ENCODE measurements around the gene HCAR1.

HCAR1 gene

DNA sequence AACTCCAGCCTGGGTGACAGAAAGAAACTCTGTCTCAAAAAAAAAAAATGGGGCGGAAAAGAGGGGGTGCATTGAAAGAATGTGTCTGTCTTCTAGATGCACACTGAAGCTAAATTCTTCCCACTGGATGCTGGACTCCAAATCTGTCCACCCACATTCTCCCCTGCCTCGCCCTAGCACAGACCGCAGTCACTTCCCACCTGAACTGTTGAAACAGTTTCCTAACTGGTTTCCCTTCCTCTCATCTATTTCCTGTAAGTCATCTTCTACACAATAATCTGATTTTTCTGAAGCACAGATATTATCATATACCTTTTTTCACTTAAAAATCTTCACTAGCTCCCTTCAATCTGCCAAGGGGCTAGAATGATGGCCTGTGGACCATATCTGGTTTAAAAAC is 1.5 kb upstream of the HCAR1 start:
- no peak for DNase-seq (ENCODE audit: low read depth)
- H3K4me3 ChIP-seq (ENCODE audit: low read depth, low read length) = no peak overlapping the region
- TF ChIP-seq, protein P1, sequence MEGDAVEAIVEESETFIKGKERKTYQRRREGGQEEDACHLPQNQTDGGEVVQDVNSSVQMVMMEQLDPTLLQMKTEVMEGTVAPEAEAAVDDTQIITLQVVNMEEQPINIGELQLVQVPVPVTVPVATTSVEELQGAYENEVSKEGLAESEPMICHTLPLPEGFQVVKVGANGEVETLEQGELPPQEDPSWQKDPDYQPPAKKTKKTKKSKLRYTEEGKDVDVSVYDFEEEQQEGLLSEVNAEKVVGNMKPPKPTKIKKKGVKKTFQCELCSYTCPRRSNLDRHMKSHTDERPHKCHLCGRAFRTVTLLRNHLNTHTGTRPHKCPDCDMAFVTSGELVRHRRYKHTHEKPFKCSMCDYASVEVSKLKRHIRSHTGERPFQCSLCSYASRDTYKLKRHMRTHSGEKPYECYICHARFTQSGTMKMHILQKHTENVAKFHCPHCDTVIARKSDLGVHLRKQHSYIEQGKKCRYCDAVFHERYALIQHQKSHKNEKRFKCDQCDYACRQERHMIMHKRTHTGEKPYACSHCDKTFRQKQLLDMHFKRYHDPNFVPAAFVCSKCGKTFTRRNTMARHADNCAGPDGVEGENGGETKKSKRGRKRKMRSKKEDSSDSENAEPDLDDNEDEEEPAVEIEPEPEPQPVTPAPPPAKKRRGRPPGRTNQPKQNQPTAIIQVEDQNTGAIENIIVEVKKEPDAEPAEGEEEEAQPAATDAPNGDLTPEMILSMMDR (IDR thresholded peaks at IDR 0.05; ENCODE audit: low read depth, low read length, missing control alignments) = no peak

- no peak overlapping the region for H3K4me3 ChIP-seq (ENCODE audit: low read depth, low read length)
- TF ChIP-seq, protein P1 (IDR thresholded peaks at IDR 0.05; ENCODE audit: low read depth, low read length, missing control alignments) = no peak
- no peak for DNase-seq (ENCODE audit: low read depth)
Measured at GRCh38 chr12:122729583-122730214, 945 bp downstream of the HCAR1 start.

GRCh38 chr12:122726080-122726558 is 4.5 kb downstream of the HCAR1 start:
- H3K4me3 ChIP-seq (ENCODE audit: low read depth, low read length) = no peak overlapping the region
- DNase-seq (ENCODE audit: low read depth) = no peak
- TF ChIP-seq, protein P1 (IDR thresholded peaks at IDR 0.05; ENCODE audit: low read depth, low read length, missing control alignments) = no peak

- DNase-seq (ENCODE audit: low read depth) = no peak
- H3K4me3 ChIP-seq (ENCODE audit: low read depth, low read length) = no peak overlapping the region
- TF ChIP-seq, protein P1 (IDR thresholded peaks at IDR 0.05; ENCODE audit: low read depth, low read length, missing control alignments) = no peak
Measured at GRCh38 chr12:122725452-122726079, 5.1 kb downstream of the HCAR1 start.

GRCh38 chr12:122724641-122725243 is 5.9 kb downstream of the HCAR1 start:
- no peak for DNase-seq (ENCODE audit: low read depth)
- no peak overlapping the region for H3K4me3 ChIP-seq (ENCODE audit: low read depth, low read length)
- TF ChIP-seq, protein P1 (IDR thresholded peaks at IDR 0.05; ENCODE audit: low read depth, low read length, missing control alignments) = no peak

DNA sequence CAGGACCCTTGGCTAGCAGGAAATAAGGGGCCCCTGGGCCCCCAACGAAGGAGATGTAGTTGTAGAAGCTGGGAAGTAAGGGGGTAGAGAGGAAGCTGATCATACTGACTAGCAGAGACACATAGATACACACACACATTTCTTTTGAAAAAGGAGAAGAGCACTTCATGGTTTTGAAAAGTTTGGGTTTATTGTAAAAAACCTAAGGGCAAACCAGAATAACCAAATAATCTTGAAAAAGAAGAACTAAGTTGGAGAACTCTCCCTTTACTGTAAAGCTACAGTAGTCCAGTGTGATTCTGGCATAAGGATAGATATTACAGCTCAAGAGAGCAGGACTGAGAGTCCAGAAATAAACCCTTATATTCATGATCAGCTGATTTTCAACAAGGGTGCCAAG is 8.3 kb downstream of the HCAR1 start:
- no peak for DNase-seq (ENCODE audit: low read depth)
- TF ChIP-seq, protein P1 (IDR thresholded peaks at IDR 0.05; ENCODE audit: low read depth, low read length, missing control alignments) = no peak
- no peak overlapping the region for H3K4me3 ChIP-seq (ENCODE audit: low read depth, low read length)
